Mammary epithelial cell (primary cell): ENCODE data around the gene KLK12.

Source experiments
- CTCF ChIP-seq, 2 donors: IDR thresholded peaks in 1 of 2; conservative IDR thresholded peaks in 1 of 2; 2 replicates each; pipeline ENCODE4 v1.5.1; 2011 to 2012; ENCODE audit warnings: inconsistent platforms in 2 of 2, low read length in 2 of 2, mild to moderate bottlenecking in 2 of 2, control low read depth in 1 of 2, low read depth in 1 of 2; ENCODE audit not compliant: insufficient read depth in 1 of 2; ENCODE audit errors: extremely low read depth in 1 of 2
- EZH2 ChIP-seq: IDR thresholded peaks from 2 replicates; pipeline ENCODE4 v1.6.1; 2012; ENCODE audit warnings: low read length, inconsistent platforms, borderline replicate concordance

- TF ChIP-seq CTCF (conservative IDR thresholded peaks at IDR 0.05 in 1 of 2, IDR thresholded peaks at IDR 0.05 in 1 of 2; ENCODE audit: extremely low read depth in 1 of 2, insufficient read depth in 1 of 2, low read depth in 1 of 2, low read length in 2 of 2) (no peak), EZH2 (no peak)
Measured at GRCh38 chr19:51034704-51035103, at the start of gene KLK12.
